ENCODE data around the gene MINDY3.
"Not testable (repeated sequence)": the region's sequence is repeated elsewhere in the genome, so short reads cannot be mapped to it uniquely, and the experiment has no call there.

Gene MINDY3

GRCh38 chr10:15850337-15850978, 9.8 kb downstream of the MINDY3 start:
- peaks cover 31% of the 10 kb centered on the region for H3K4me1 ChIP-seq (ENCODE audit: control insufficient read depth, insufficient read depth, low read length)
- H3K4me3 ChIP-seq (ENCODE audit: low read depth, low read length); H3K36me3 ChIP-seq (ENCODE audit: control insufficient read depth in 2 of 2, insufficient read depth in 1 of 2, low read length in 2 of 2); POLR2A ChIA-PET; H3K9me3 ChIP-seq (ENCODE audit: control insufficient read depth, insufficient read depth, low read depth, low read length); CTCF ChIA-PET: not testable (repeated sequence)
- peak overlapping the region; percentile 50 for H3K27ac ChIP-seq (ENCODE audit: extremely low read depth, low read depth, low read length)
- peak; percentile 44; the same call in 1 of the 2 replicates for TF ChIP-seq TCF7L2 (IDR thresholded peaks at IDR 0.05; ENCODE audit: borderline replicate concordance, low read depth, low read length)
- peak; percentile 93 for TF ChIP-seq SETDB1 (IDR thresholded peaks at IDR 0.05; ENCODE audit: insufficient read length, low read length)

GRCh38 chr10:15849316-15849715, 11.0 kb downstream of the MINDY3 start:
- peaks cover 0 to 7% of the 10 kb centered on the region in 2 experiments; a peak in 1 of 3 replicates for H3K36me3 ChIP-seq (ENCODE audit: control insufficient read depth in 2 of 2, insufficient read depth in 1 of 2, low read length in 2 of 2)
- no peak overlapping the region for H3K27ac ChIP-seq (ENCODE audit: extremely low read depth, low read depth, low read length)
- ChIA-PET POLR2A (interaction anchor here (0.7 kb wide), 1 partner anchor 1332 kb away, joined by 3 read pairs; no protein-coding TSS in a partner anchor), CTCF (no interaction called here)
- no peak overlapping the region for H3K4me3 ChIP-seq (ENCODE audit: low read depth, low read length)
- no peaks in the 10 kb centered on the region for H3K9me3 ChIP-seq (ENCODE audit: control insufficient read depth, insufficient read depth, low read depth, low read length)
- H3K4me1 ChIP-seq (ENCODE audit: control insufficient read depth, insufficient read depth, low read length), result peaks cover 28% of the 10 kb centered on the region
- TF ChIP-seq ZNF48 (tag by site-specific recombination; IDR thresholded peaks at IDR 0.05), result no peak
- TF ChIP-seq AEBP2 (tag by site-specific recombination; IDR thresholded peaks at IDR 0.05; ENCODE audit: borderline replicate concordance), result no peak
- no peak for TF ChIP-seq REST (tag by site-specific recombination; IDR thresholded peaks at IDR 0.05)
- TF ChIP-seq CTCF (tag by site-specific recombination; IDR thresholded peaks at IDR 0.05), result no peak
- TF ChIP-seq ZNF670 (tag by site-specific recombination; IDR thresholded peaks at IDR 0.05; ENCODE audit: low read depth), result no peak
- no peak for TF ChIP-seq ZSCAN30 (tag by site-specific recombination; IDR thresholded peaks at IDR 0.05)

- Histone ChIP-seq H3K4me1 (ENCODE audit: control insufficient read depth, insufficient read depth, low read length) (peaks cover 25% of the 10 kb centered on the region), H3K9me3 (ENCODE audit: control insufficient read depth, insufficient read depth, low read depth, low read length) (no peaks in the 10 kb centered on the region), H3K4me3 (ENCODE audit: low read depth, low read length) (no peak overlapping the region), H3K36me3 (ENCODE audit: control insufficient read depth in 2 of 2, insufficient read depth in 1 of 2, low read length in 2 of 2) (peaks cover 0 to 7% of the 10 kb centered on the region in 2 experiments; a peak in 1 of 3 replicates), H3K27ac (ENCODE audit: extremely low read depth, low read depth, low read length) (no peak overlapping the region)
- CTCF ChIA-PET, result interaction anchor here (0.6 to 1.0 kb wide), 3 partner anchors 55 to 850 kb away, joined by 3 to 4 read pairs (median 3); no protein-coding TSS in a partner anchor
- POLR2A ChIA-PET, result no interaction called here
- TF ChIP-seq PBX3 (CRISPR knock-in tag; IDR thresholded peaks at IDR 0.05) (no peak), ZNF16 (tag by site-specific recombination; IDR thresholded peaks at IDR 0.05; ENCODE audit: low read depth) (no peak), SALL2 (tag by site-specific recombination; IDR thresholded peaks at IDR 0.05; ENCODE audit: borderline replicate concordance) (no peak), ZNF202 (tag by site-specific recombination; IDR thresholded peaks at IDR 0.05; ENCODE audit: borderline replicate concordance) (no peak), BCL11B (tag by site-specific recombination; IDR thresholded peaks at IDR 0.05; ENCODE audit: low read depth) (no peak), ZNF830 (tag by site-specific recombination; IDR thresholded peaks at IDR 0.05; ENCODE audit: low read depth) (no peak), ZNF248 (tag by site-specific recombination; IDR thresholded peaks at IDR 0.05) (no peak), ZNF335 (tag by site-specific recombination; conservative IDR thresholded peaks at IDR 0.05) (no peak), ZNF433 (tag by site-specific recombination; IDR thresholded peaks at IDR 0.05; ENCODE audit: low read depth) (no peak), ZNF148 (tag by site-specific recombination; IDR thresholded peaks at IDR 0.05; ENCODE audit: borderline replicate concordance) (no peak)
These were observed 12.8 kb downstream of the MINDY3 start for GRCh38 chr10:15847481-15847880.

All from HEK293 (cell line).